HepG2 (cell line): Measurements from ENCODE around the gene RRBP1. TPM values are rescaled to one million over a fixed set of nuclear protein-coding genes. Genes with fewer than 3 reads are reported as not detected.

Source experiments
- ATF3 ChIP-seq: sonication (generic); formaldehyde crosslinking; IDR thresholded peaks from 2 replicates; pipeline ENCODE4 v1.4.0; 2020; ENCODE audit warnings: missing genetic modification reagents
- CBFB ChIP-seq: sonication (generic); formaldehyde crosslinking; IDR thresholded peaks from 2 replicates; pipeline ENCODE4 v1.4.0; 2020; ENCODE audit warnings: missing genetic modification reagents
- HBP1 ChIP-seq: IDR thresholded peaks from 2 replicates; pipeline ENCODE4 v1.6.1; 2016; ENCODE audit warnings: low read depth, control low read depth
- HNF1B ChIP-seq: sonication (generic); formaldehyde crosslinking; IDR thresholded peaks from 2 replicates; pipeline ENCODE4 v1.5.1; 2020; ENCODE audit warnings: mild to moderate bottlenecking, moderate library complexity, missing genetic modification reagents
- MYNN ChIP-seq: sonication (generic); formaldehyde crosslinking; IDR thresholded peaks from 2 replicates; pipeline ENCODE4 v1.4.0; 2020; ENCODE audit warnings: mild to moderate bottlenecking, low read depth, missing genetic modification reagents
- NKX3-1 ChIP-seq: sonication (generic); formaldehyde crosslinking; IDR thresholded peaks from 2 replicates; pipeline ENCODE4 v1.5.0; 2020; ENCODE audit warnings: missing genetic modification reagents
- REPIN1 ChIP-seq: sonication (generic); formaldehyde crosslinking; IDR thresholded peaks from 2 replicates; pipeline ENCODE4 v1.8.0; 2022; ENCODE audit warnings: missing genetic modification reagents, low read depth, mild to moderate bottlenecking, borderline replicate concordance
- SNAPC5 ChIP-seq: sonication (generic); formaldehyde crosslinking; IDR thresholded peaks from 2 replicates; pipeline ENCODE4 v1.8.1; 2023; ENCODE audit warnings: mild to moderate bottlenecking, missing genetic modification reagents, borderline replicate concordance
- SOX13 ChIP-seq, 3 experiments: fragments of 450-650 bp in 1 of 3; sonication (generic) in 1 of 3; formaldehyde crosslinking in 1 of 3; IDR thresholded peaks in 2 of 3; conservative IDR thresholded peaks in 1 of 3; 2 replicates each; pipeline versions ENCODE4 v1.5.0 to v1.6.1; 2016 to 2020; ENCODE audit warnings: antibody characterized with exemption in 1 of 3, mild to moderate bottlenecking in 1 of 3, missing compliant biosample characterization in 1 of 3, missing genetic modification reagents in 1 of 3, moderate library complexity in 1 of 3
- ZNF224 ChIP-seq: sonication (generic); formaldehyde crosslinking; IDR thresholded peaks from 2 replicates; pipeline ENCODE4 v1.5.0; 2020; ENCODE audit warnings: mild to moderate bottlenecking, missing genetic modification reagents
- ZNF256 ChIP-seq: sonication (generic); formaldehyde crosslinking; conservative IDR thresholded peaks from 2 replicates; pipeline ENCODE4 v1.4.0; 2020; ENCODE audit warnings: missing genetic modification reagents
- ZNF296 ChIP-seq: sonication (generic); formaldehyde crosslinking; conservative IDR thresholded peaks from 2 replicates; pipeline ENCODE4 v1.5.0; 2020; ENCODE audit warnings: mild to moderate bottlenecking, missing genetic modification reagents
- ZNF34 ChIP-seq: sonication (generic); formaldehyde crosslinking; IDR thresholded peaks from 2 replicates; pipeline ENCODE4 v1.4.0; 2020; ENCODE audit warnings: mild to moderate bottlenecking, missing genetic modification reagents, borderline replicate concordance
- ZNF597 ChIP-seq: sonication (generic); formaldehyde crosslinking; IDR thresholded peaks from 2 replicates; pipeline ENCODE4 v1.5.0; 2020; ENCODE audit warnings: missing genetic modification reagents
- ZNF660 ChIP-seq: sonication (generic); formaldehyde crosslinking; IDR thresholded peaks from 2 replicates; pipeline ENCODE4 v1.5.1; 2020; ENCODE audit warnings: mild to moderate bottlenecking, low read depth, missing genetic modification reagents, borderline replicate concordance
- ZNF724P ChIP-seq: sonication (generic); formaldehyde crosslinking; IDR thresholded peaks from 2 replicates; pipeline ENCODE4 v1.8.0; 2022; ENCODE audit warnings: missing genetic modification reagents, borderline replicate concordance
- ZNF781 ChIP-seq: sonication (generic); formaldehyde crosslinking; IDR thresholded peaks from 2 replicates; pipeline ENCODE4 v1.5.1; 2020; ENCODE audit warnings: borderline replicate concordance, mild to moderate bottlenecking, missing genetic modification reagents; ENCODE audit errors: not compliant biosample characterization
- ZNF782 ChIP-seq: sonication (generic); formaldehyde crosslinking; IDR thresholded peaks from 2 replicates; pipeline ENCODE4 v1.4.0; 2020; ENCODE audit warnings: missing genetic modification reagents, mild to moderate bottlenecking, borderline replicate concordance
- ZNF891 ChIP-seq: sonication (generic); formaldehyde crosslinking; IDR thresholded peaks from 2 replicates; pipeline ENCODE4 v1.5.0; 2020; ENCODE audit warnings: mild to moderate bottlenecking, missing genetic modification reagents
- polyA plus RNA-seq, 8 experiments: library from polyadenylated mRNA; depleted of rRNA in 3 of 8; stranded (reverse) in 7 of 8; unstranded in 1 of 8; fragments of >200 nt; fragmentation: Illumina TruSeq in 4 of 8; extraction: Trizol in 4 of 8; gene quantifications; 2 replicates each; pipeline versions ENCODE4 v1.2.1 to v1.2.3, GENCODE V29; 2011 to 2016; ENCODE audit warnings: low read depth in 4 of 8, missing spikeins in 1 of 8, mixed read lengths in 1 of 8; ENCODE audit not compliant: insufficient read depth in 1 of 8
- total RNA-seq, 5 experiments: library from RNA; depleted of rRNA; stranded (reverse); fragments of >200 nt; fragmentation: Illumina TruSeq; extraction: Trizol; gene quantifications; 2 replicates each; pipeline ENCODE4 v1.2.3, GENCODE V29; 2016; ENCODE audit warnings: low read depth in 1 of 5
- TF ChIP-seq, protein P1 (sequence below): sonication (generic); formaldehyde crosslinking; IDR thresholded peaks from 2 replicates; pipeline ENCODE4 v1.5.0; 2020; ENCODE audit warnings: mild to moderate bottlenecking, missing genetic modification reagents

The RRBP1 gene
- total and polyA plus RNA-seq, 2 of the 13 experiments (the other 11 are each of a cell fraction or from before 2014, with no cell fraction given): 150 to 222 TPM

DNA sequence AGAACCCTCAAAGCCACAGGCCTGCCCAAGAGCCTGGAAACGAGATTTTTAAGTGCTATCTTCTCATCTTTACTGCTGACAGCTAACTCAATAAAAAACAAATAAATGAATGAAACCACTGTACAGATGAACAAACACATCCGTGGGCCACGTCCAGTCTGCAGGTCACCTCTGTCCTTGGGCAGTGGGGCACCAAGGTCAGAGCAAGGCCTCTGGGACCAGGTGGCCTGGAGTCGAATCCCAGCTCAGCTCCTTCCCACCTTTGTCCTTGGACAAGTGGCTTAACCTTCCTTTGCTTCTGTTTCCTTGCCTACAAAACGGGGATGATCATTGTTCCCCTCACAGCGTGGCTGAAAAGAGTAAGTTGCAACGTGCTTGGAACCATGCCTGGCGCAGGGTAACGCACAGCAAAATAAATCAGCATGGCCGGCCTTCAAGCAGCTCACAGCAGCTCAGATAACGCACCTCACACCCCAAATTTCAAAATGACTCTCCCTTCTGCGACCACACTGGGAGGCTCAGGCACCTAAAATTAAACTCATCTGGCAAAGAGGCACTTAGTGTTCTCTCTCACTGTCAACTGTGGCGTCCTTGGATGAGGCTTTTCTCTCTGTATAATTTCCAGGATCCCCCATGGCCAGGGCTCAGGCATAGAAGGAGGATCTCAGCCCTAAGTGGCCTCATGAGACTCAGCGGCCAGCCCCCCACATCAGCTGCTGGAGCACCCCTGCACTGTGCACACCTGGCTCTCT, 35.7 kb downstream of the RRBP1 start (continued):
- TF ChIP-seq HBP1 (CRISPR knock-in tag) (no peak; the same call in 1 of the 2 replicates), SOX13 (IDR thresholded peaks at IDR 0.05) (no peak), SOX13 (CRISPR knock-in tag; conservative IDR thresholded peaks at IDR 0.05 in 1 of 2, IDR thresholded peaks at IDR 0.05 in 1 of 2) (peak in 1 of 2 experiments; percentile 76; a peak in 2 of 4 replicates), REPIN1 (no peak), ZNF724P (CRISPR knock-in tag) (no peak), ZNF224 (CRISPR knock-in tag) (0 out of 2 replicates have a peak, but pooled peaks have one; percentile 61), ZNF781 (no peak), HNF1B (CRISPR knock-in tag) (no peak; the same call in 1 of the 2 replicates), ZNF660 (CRISPR knock-in tag) (no peak), NKX3-1 (CRISPR knock-in tag) (no peak), MYNN (CRISPR knock-in tag) (no peak), ZNF597 (CRISPR knock-in tag) (no peak), ZNF256 (0 out of 2 replicates have a peak, but pooled peaks have one; percentile 40), CBFB (CRISPR knock-in tag) (no peak), ZNF34 (CRISPR knock-in tag) (no peak), ZNF891 (CRISPR knock-in tag) (0 out of 2 replicates have a peak, but pooled peaks have one; percentile 6), SNAPC5 (CRISPR knock-in tag) (no peak), ZNF782 (0 out of 2 replicates have a peak, but pooled peaks have one; percentile 15), ATF3 (CRISPR knock-in tag) (no peak), ZNF296 (CRISPR knock-in tag) (peak; percentile 64; the same call in 1 of the 2 replicates)
- TF ChIP-seq, protein P1, sequence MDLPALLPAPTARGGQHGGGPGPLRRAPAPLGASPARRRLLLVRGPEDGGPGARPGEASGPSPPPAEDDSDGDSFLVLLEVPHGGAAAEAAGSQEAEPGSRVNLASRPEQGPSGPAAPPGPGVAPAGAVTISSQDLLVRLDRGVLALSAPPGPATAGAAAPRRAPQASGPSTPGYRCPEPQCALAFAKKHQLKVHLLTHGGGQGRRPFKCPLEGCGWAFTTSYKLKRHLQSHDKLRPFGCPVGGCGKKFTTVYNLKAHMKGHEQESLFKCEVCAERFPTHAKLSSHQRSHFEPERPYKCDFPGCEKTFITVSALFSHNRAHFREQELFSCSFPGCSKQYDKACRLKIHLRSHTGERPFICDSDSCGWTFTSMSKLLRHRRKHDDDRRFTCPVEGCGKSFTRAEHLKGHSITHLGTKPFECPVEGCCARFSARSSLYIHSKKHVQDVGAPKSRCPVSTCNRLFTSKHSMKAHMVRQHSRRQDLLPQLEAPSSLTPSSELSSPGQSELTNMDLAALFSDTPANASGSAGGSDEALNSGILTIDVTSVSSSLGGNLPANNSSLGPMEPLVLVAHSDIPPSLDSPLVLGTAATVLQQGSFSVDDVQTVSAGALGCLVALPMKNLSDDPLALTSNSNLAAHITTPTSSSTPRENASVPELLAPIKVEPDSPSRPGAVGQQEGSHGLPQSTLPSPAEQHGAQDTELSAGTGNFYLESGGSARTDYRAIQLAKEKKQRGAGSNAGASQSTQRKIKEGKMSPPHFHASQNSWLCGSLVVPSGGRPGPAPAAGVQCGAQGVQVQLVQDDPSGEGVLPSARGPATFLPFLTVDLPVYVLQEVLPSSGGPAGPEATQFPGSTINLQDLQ (CRISPR knock-in tag): no peak
